Stimulated activated CD4-positive, alpha-beta T cell treated with anti-CD3 and anti-CD28 coated beads, Interleukin-1b, Interleukin-23, amount 100 ng/mL, for 48 hours (primary cell): ENCODE data around the gene KIAA1614.

Experiments
- DNase-seq: peaks from one replicate; pipeline ENCODE4 v3.0.0-alpha.2; 2020

KIAA1614 gene

GRCh38 chr1:180927348-180927747 lies 14.7 kb downstream of the KIAA1614 start:
- no peak for DNase-seq

- no peak for DNase-seq
Observed at GRCh38 chr1:180927841-180928240, 15.1 kb downstream of the KIAA1614 start.

- no peak for DNase-seq
Observed at GRCh38 chr1:180928331-180929230, 15.9 kb downstream of the KIAA1614 start.

GRCh38 chr1:180929389-180929788 lies 16.7 kb downstream of the KIAA1614 start:
- DNase-seq: no peak

GRCh38 chr1:180930687-180931086 lies 18.0 kb downstream of the KIAA1614 start:
- no peak for DNase-seq

GRCh38 chr1:180931529-180931928 lies 18.8 kb downstream of the KIAA1614 start:
- DNase-seq: no peak

GRCh38 chr1:180932378-180932777 lies 19.7 kb downstream of the KIAA1614 start:
- no peak for DNase-seq

GRCh38 chr1:180933141-180933540 lies 20.4 kb downstream of the KIAA1614 start:
- DNase-seq: no peak

- DNase-seq: no peak
Observed at GRCh38 chr1:180934563-180934962, 21.9 kb downstream of the KIAA1614 start.

- DNase-seq: no peak
Observed at GRCh38 chr1:180935326-180936109, 22.8 kb downstream of the KIAA1614 start.

GRCh38 chr1:180936110-180937011 lies 23.7 kb downstream of the KIAA1614 start:
- no peak for DNase-seq

GRCh38 chr1:180937012-180937372 lies 24.3 kb downstream of the KIAA1614 start:
- DNase-seq: no peak

GRCh38 chr1:180937624-180938225 lies 25.0 kb downstream of the KIAA1614 start:
- DNase-seq: no peak

GRCh38 chr1:180939073-180939710 lies 26.5 kb downstream of the KIAA1614 start:
- DNase-seq: no peak

- DNase-seq: no peak
Observed at GRCh38 chr1:180939711-180940103, 27.0 kb downstream of the KIAA1614 start.

- DNase-seq: no peak
Observed at GRCh38 chr1:180940445-180940844, 27.7 kb downstream of the KIAA1614 start.

- DNase-seq: no peak
Observed at GRCh38 chr1:180941518-180942275, 29.0 kb downstream of the KIAA1614 start.

GRCh38 chr1:180945151-180945550 lies 32.5 kb downstream of the KIAA1614 start:
- DNase-seq: no peak

- DNase-seq: no peak
Observed at GRCh38 chr1:180945551-180945950, 32.9 kb downstream of the KIAA1614 start.

GRCh38 chr1:180946056-180946455 lies 33.4 kb downstream of the KIAA1614 start:
- DNase-seq: no peak
